NCI-H748 (cell line): ENCODE measurements around the gene GGA2.
"Not testable (repeated sequence)": the region's sequence is repeated elsewhere in the genome, so short reads cannot be mapped to it uniquely, and the experiment has no call there.

Experiments used
- DNase-seq: peaks from one replicate; lab custom pipeline; 2025; ENCODE audit not compliant: unreplicated experiment; lab: John Stamatoyannopoulos, UW

The GGA2 gene

DNA sequence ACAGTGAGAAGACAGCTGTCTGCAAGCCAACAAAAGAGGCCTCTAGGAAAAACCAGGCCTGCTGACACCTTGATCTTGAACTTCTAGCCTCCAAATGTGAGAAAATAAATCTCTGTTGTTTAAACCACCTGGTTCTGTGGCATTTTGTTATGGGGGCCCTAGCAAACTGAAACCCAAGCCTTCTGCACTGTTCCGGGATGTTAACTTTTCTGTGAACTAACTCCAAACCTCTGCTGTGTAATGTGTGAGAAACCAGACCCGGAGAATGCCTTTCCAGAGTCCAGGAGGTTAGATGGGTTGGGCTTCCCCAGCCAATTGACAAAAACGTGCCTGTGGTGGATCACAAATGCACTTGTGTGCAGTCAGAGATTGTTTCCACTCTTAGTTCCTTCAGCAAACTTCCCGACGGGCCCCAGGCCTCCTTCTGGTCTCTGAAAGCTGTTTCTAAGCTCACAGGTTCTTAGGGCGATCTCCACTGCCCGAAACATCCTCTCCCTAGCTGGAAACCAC lies 13.6 kb upstream of the GGA2 start:
- no peak for DNase-seq

DNA sequence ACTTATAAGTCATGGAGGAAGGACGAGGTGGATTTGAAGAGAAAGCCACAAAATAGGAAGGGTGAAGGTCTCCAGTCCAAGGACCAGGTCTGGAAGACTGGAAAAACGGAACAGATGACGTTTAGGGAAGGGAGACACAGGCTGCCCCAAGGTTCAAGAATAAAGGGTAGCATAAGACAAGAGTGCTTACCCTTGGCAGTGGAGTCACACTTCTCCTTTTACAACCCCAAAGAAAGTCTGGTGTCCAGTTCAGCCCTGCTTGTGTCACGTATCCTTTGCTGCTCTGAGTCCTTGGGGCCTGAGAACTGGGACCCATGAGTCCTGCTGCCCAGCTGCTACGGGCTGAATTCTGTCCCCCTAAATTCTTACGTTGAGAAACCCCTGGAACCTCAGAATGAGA lies 13.0 kb upstream of the GGA2 start:
- DNase-seq, result no peak

DNA sequence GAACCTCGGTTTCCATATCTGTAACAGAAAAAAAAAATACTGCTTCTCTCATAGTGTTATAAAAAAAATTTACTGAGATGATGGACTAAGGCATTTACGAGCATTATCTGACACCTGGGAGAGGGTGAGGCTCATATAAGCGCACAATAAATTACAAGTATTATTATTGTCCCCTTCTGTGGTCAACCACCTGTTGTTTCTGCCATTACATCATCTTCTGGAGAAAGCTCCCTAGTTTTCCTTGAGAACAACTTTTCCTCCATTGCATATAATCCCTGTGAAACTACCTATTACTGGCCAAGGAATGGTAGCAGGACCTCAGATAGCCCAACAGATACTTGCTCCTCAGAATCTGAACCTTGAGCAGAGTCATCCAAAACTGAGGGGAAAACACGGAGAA lies 11.7 kb upstream of the GGA2 start:
- no peak for DNase-seq

DNA sequence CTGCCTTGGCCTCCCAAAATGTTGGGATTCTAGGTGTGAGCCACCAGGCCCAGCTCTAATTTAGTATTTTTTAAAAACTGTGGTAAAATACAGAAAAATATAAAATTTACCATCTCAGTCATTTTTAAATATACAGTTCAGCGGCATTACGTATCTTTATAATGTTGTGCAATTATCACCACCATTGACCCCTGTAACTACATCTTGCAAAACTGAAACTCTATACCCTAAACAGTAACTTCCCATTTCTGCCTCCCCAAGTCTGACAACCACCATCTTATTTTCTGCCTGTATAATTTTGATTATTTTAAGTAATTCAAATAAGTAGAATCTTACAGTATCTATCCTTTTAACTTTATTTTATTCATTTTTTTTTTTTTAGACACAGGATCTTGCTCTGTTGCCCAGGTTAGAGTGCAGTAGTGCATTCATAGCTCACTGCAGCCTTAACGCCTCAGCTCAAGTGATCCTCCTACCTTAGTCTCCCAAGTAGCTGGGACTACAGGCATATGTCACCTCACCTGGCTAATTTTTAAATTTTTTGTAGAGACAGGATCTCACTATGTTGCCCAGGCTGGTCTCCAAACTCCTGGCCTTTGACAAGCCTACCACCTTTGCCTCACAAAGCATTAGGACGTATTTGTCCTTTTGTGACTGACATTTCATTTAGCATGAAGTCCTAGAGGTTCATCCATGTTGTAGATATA lies 10.9 kb upstream of the GGA2 start:
- DNase-seq, result no peak

DNA sequence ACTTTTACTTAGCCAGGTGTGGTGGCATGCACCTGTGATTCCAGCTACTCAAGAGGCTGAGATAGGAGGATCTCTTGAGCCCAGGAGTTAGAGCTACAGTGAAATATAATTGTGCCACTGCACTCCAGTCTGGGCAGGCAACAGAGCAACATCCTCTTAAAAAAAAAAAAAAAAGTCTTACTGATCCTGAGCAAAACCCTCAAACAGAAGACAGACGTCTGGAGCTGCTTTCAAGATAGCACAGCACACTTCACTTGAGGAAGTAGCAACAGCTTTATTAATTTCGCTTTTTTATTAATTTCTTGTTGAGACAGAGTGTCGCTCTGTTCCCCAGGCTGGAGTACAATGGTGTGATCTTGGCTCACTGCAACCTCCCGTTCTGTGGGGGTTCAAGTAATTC lies 10.2 kb upstream of the GGA2 start:
- DNase-seq, result no peak

DNA sequence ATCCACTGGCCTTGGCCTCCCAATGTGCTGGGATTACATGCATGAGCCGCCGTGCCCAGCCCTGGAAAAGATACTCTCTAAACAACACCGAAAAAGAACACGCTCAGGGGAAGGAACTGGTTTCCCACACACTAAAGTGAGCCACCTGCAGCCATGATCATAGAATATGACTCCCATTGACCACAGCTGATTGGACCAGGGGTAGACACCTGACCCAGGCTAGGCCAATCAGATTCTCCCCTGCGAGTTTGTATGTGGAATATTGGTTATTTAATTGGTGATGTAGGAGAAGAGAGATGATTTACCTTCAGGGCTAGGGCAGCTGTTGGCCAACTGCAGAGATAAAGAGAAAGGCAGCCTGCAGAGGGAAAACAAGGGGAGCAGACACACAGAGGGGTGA lies 9.0 kb upstream of the GGA2 start:
- no peak for DNase-seq

DNA sequence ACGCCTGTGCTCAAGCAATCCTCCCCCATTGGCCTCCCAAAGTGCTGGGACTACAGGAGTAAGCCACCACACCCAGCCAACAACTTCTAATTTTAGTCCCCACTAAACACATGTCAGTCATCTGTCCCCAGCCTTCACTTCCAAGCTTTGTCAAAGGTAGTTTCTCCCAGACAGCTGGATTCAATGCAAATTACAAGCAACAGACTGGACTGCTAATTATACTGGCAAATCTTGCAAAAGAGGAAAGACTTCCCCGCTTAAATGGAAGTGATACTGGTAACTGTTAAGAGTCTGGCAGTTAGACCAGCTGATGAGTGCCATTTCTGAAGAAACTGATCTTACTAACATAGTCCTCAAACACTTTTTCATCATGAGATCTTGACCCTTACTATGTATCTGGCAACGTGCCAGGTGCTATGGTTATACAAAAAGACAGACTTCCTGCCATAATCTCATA lies 8.2 kb upstream of the GGA2 start:
- no peak for DNase-seq

DNA sequence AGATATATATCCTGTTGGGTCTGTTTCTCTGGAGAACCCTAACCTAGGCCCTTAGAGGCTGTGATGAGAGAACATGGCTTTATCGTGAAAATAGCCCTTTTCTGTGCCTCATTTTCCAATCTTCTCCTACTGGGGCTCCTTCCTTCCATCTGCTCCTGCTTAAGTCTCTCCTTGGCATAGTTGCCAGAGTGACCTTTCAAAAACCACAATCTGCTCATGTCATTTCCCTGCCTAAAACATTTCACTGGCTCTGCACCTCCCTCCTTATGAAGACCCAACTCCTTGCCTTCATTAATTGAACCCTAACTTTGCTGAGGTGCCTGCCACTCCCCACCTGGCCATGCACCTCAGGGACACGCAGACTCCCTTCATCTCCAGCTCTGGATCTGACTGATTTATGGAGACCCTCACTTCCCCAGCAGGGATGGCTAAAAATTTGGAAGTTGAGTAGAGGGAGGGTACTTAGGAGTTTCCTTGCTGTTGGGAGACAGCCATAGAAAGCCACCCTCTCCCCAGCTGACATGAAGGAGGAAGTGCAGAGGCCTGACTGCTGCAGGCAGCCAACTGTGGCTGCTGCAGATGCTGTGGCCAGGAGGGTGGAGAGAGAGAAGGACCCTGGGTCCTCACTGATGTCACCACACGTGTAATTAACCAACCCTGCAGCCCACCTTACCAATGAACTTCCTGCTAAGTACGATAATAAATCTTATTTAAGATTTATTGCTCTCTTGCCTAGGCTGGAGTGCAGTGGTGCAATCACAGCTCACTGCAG lies 6.3 kb upstream of the GGA2 start:
- DNase-seq, result no peak

DNA sequence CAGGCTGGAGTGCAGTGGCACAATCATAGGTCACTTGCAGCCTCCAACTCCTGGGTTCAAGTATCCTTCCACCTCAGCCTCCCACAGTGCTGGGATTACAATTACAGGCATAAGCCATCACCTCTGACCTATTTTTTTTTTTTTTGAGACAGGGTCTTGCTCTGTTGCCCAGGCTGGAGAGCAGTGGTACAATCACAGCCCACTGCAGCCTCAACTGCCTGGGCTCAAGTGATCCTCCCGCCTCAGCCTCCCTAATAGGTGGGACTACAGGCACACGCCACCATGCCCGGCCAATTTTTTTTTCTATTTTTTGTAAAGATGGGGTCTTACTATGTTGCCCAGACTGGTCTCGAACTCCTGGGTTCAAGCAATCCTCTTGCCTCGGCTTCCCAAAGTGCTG lies 5.6 kb upstream of the GGA2 start:
- no peak for DNase-seq

DNA sequence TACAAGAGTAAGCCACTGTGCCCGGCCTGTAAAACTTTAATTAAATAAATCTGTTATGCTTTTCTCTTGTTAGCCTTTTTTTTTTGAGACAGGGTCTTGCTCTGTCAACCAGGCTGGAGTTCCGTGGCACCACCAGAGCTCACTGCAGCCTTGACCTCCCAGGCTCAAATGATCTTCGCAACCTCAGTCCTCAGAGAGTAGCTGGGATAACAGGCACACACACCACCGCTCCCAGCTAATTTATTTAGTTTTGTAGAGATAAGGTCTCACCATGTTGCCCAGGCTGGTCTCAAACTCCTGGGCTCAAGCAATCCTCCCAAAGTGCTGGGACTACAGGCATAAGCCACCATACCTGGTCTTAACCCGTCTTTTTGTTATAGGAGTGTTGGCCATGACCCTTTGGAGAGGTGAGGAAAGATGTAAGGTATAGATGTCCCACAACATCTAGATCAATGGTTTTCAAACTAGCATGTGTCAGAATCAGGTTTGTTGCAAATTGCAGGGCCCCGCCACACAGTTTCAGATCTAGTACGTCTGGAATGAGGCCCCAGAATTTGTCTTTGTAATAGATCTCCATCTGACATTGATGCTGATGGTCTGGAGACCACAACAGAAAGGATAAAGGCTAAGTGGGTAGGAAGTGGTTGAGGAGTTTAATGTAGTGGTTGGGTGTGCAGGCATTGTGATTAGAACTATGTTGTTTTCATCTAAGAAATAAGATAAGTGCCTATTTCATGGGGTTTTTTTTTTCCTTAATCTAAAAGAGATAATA lies 4.3 kb upstream of the GGA2 start:
- no peak for DNase-seq

DNA sequence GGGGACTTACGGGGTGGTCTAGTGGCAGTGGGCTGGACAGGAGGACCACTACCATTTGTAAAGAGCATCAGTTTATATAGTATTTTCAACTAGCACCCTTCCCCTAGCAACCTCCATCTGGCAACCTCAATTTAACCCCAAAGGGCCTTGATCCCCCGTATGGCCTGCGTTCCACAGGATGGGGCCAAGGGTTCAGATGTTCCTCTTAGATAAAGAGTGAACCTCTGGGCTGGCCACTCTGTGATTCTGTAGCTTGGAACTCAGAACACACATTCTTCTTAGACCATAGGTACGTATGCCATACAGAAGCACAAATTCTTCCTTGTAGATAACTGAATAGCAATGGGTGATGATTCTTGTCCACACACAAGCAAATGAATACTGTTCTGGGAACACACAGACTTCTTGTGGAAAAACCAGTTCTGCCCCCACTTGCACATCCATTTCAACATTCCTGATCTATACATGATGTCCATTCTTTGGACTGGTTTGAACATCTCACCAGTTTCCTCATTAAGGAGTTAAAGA lies 1.9 kb upstream of the GGA2 start:
- DNase-seq, result no peak

DNA sequence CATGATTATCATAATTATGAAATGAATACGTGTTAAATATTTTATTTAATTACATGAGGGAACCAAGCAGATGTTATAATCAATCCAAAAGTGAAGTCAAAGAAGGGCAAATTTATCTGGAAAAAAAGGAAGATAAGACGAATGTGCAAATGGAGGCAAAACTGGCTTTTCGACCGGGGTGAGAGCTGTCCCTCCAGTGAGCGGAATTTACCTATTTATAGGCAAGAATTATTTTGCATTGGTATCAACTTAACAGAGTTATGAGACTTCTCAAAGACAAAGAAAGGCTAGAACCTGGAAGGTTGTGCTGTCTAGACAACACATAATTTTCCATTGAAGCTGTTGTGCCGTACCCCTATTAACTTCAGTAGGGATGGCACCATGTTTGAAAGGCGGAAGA lies 1.4 kb upstream of the GGA2 start:
- DNase-seq, result no peak

DNA sequence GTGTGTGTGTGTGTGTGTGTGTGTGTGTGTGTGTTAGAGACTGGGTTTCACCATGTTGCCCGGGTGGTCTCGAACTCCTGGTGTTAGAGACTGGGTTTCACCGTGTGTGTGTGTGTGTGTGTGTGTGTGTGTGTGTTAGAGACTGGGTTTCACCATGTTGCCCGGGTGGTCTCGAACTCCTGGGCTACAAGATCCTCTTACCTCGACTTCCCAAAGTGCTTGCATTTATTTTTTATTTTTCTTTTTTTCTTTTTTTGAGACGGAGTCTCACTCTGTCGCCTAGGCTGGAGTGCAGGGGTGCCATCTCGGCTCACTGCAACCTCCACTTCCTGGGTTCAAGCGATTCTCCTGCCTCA lies 599 bp upstream of the GGA2 start:
- DNase-seq, result not testable (repeated sequence)

DNA sequence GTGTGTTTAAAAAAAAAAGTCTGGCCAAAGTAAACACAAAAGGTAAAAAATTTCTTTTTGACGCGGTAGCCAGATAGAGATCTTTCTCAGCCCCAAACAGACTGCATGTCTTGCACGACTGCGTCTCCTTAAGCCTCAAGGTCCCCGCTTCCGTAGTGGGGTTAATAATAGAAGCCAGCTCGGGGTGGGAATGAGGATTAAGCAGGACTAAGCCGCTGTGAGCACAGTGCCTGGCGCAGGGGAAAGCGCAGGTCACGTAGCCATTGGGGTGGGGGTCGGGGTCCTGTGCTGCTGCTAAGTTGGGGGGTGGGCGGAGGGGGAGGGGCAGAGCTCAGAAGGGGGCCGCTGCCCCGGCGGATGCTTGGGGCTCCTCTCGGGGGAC lies 521 bp downstream of the GGA2 start:
- DNase-seq, result peak; percentile 44

DNA sequence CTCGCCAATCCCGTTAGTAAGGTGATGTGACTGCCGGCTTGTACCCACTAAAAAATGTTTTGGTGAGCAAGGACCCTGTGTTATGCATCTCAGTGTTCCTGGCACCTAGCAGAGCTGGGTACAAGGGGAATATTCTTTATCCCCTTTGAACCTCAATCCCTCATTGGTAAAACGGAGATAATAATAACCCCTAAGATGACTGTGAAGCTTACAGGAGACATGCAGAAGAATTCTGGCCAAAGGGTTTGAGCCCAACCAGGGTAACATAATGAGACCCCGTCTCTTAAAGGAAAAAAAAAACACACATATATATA lies 896 bp downstream of the GGA2 start:
- no peak for DNase-seq

DNA sequence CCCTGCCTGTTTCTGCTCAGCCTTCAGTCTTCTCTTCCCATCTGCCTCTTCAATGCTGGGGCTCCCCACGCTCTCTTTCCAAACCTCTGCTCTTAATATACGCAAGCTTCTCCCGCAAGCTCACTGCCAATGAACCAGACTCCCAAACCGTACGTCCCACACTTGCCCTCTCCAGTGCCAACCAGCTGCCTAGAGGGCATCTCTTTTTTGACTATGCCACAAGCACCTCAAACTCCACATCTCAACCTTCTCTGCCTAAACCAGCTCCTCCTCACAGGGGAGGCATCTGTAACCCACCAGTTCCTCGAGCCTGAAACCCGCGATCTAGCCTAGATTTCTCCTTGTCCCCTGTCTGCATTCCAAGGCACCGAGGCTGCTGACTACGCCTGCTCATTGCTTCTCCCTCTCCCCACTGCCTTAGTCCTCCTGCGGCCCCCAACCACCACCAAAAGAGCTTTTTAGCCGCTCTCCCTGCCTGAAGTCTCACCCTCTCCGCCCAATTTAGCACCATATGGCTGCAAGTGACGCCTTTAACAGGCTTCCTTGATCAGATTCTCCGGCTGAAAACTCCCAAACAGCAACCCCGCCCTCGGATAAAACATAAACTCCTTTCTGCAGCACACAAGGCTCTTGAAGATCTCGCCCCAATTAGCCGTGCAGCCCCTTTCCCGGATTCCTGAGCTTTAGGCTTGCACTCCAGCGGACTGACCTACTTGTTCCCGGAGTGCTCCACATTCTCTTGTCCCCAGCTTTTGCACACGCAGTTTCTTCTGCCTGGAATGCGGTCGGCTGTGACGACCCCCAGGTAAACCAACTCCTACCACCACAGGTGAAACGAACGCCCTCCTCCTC lies 1.5 kb downstream of the GGA2 start:
- DNase-seq, result no peak

DNA sequence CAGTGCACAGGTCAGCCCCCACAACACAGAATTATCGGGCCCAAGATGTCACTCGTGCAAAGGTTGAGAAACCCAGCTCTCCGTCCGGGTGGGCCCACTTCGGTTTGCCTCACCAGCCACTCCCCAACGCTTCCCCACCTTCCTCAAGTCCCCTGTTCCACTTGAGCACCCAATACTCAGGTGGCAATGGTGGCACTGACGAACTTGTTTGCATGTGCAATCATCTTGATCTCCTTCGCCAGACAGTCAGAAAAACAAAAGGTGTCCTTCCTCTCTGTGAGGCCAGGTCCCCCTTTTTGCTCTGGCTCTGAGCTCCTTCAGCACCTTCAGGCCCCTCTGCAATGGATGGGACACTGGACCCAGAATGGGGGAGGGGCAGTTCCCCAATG lies 3.7 kb downstream of the GGA2 start:
- DNase-seq, result no peak

DNA sequence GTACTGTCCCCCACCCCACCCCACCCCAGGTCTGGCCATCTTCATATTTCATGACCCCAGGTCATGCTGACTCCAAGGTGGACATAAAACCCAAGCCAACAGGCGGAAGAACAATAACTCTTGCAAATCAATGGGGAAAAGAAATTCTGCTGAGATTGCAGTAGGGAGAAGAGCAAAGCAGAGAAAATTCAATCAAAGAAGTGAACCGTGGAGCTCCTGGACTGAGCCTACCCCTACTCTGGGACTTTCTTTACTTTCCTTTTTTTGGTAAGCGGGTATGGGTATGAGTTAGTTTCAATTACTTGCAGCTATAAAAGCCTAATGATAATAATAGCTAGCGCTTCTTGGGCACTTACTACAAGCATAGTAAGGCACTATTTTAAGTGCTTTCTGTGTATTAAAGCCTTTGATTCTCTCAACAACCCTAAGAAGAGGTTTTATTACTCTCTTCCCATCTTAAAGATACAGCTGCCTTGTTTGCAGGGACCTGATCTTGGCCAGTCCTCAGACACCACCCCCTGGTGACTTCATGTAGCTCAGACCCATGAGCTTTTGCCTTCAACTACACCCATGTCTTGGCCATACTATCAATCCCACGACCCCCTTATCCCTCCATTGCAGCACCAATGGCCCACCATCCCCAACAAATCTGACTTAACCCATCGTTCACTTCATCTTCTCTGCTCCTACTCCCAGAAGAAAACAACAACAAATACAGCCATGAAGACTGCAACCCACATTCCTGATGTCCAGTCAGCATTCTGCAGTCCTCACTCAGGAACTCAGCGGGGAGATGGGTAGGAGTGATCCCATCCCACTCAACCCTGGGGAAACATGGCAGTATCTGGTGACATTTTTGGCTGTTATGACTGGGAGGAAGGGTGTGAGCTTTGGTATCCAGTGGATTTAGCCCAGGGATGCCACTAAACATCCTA lies 4.4 kb downstream of the GGA2 start:
- no peak for DNase-seq

DNA sequence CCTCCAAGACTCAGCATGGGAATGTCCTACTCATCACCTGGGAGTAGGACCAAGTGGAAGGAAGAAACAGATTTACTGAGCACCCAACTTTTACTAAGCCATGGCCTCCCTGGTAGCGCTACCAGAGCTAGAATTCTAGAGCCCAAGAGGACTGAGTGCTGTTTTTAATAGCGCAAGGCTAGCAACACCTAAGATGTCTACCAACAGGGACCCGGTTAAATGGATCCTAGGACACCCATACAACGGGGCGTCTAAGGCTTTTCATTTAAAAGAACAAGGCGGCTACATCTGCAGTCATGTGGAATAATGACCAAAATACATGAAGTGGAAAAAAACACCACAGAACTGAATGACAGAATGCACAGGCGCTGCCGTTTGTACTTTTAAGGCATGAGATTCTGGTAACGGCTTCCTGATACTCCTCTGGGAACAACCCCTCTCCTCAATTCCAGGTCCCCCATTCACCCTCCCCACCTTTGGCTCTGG lies 5.1 kb downstream of the GGA2 start:
- DNase-seq, result no peak
